Endodermal cell (in vitro differentiated cells): ENCODE measurements around the gene ADAMTS2. TPM values are rescaled to one million over a fixed set of nuclear protein-coding genes. Genes with fewer than 3 reads are reported as not detected.

Source experiments
- DNase-seq: peaks from one replicate; pipeline ENCODE4 v3.0.0-alpha.2; 2017
- H3K27ac ChIP-seq: 2 replicates; pipeline ENCODE4 v1.5.1; 2013; ENCODE audit warnings: mild to moderate bottlenecking, low read depth, low read length, moderate library complexity
- H3K27me3 ChIP-seq: 2 replicates; pipeline ENCODE4 v1.6.1; 2013; ENCODE audit warnings: mild to moderate bottlenecking, low read length, moderate library complexity; ENCODE audit not compliant: insufficient read depth, control insufficient read depth, poor library complexity, severe bottlenecking
- H3K36me3 ChIP-seq: 2 replicates; pipeline ENCODE4 v1.7.0; 2013; ENCODE audit warnings: mild to moderate bottlenecking, low read length, moderate library complexity; ENCODE audit not compliant: control insufficient read depth, insufficient read depth
- H3K4me1 ChIP-seq: one replicate; pipeline ENCODE4 v1.7.0; 2013; ENCODE audit warnings: low read length; ENCODE audit not compliant: control insufficient read depth, insufficient read depth
- H3K4me3 ChIP-seq: 2 replicates; pipeline ENCODE4 v1.5.1; 2013; ENCODE audit warnings: mild to moderate bottlenecking, low read length, moderate library complexity
- H3K9ac ChIP-seq: 2 replicates; pipeline ENCODE4 v1.6.1; 2013; ENCODE audit warnings: mild to moderate bottlenecking, low read length, moderate library complexity; ENCODE audit not compliant: poor library complexity, severe bottlenecking; ENCODE audit errors: extremely low read depth
- H3K9me3 ChIP-seq: 2 replicates; pipeline ENCODE4 v1.6.1; 2013; ENCODE audit warnings: mild to moderate bottlenecking, low read length, moderate library complexity; ENCODE audit not compliant: control insufficient read depth
- H3K27ac Mint-ChIP-seq: 2 replicates; pipeline ENCODE4 v1.8.0; 2020; ENCODE audit warnings: mixed read lengths
- H3K27me3 Mint-ChIP-seq: 2 replicates; pipeline ENCODE4 v1.8.0; 2021; ENCODE audit warnings: mild to moderate bottlenecking, mixed read lengths; ENCODE audit not compliant: insufficient read depth
- H3K36me3 Mint-ChIP-seq: 2 replicates; pipeline ENCODE4 v1.8.0; 2020; ENCODE audit warnings: low read depth, mixed read lengths
- H3K4me1 Mint-ChIP-seq: 2 replicates; pipeline ENCODE4 v1.8.0; 2020; ENCODE audit warnings: mixed read lengths
- H3K4me3 Mint-ChIP-seq: 2 replicates; pipeline ENCODE4 v1.8.0; 2020; ENCODE audit warnings: mild to moderate bottlenecking, moderate library complexity, mixed read lengths
- H3K9me3 Mint-ChIP-seq: 2 replicates; pipeline ENCODE4 v1.8.0; 2020; ENCODE audit warnings: mild to moderate bottlenecking, mixed read lengths
- WGBS, 2 experiments: methylation state at CpG; one replicate each; pipeline versions ENCODE4 v1.1.5 to v1.1.7; 2013; ENCODE audit warnings: missing lambda C conversion rate in 2 of 2, mixed read lengths in 1 of 2; ENCODE audit not compliant: insufficient coverage in 1 of 2, insufficient read length in 1 of 2; 5-methylcytosine and 5-hydroxymethylcytosine counted together
- total RNA-seq, 2 donors: library from RNA; stranded (reverse); fragmentation: NEBNext Ultra II Directional in 1 of 2; extraction: Animal tissue kit (Norgen Biotek cat#: 25700) in 1 of 2; gene quantifications; 2 replicates in 1 of 2; 3 replicates in 1 of 2; pipeline ENCODE4 v1.2.1, GENCODE V29; 2021
- TF ChIP-seq, protein P1 (sequence below): fragments of 200-600 bp; sonication (generic); conservative IDR thresholded peaks from 2 replicates; pipeline ENCODE4 v1.5.0; 2021; ENCODE audit warnings: antibody characterized with exemption, mild to moderate bottlenecking

Gene ADAMTS2
- total RNA-seq, 2 donors from 2014 or later = 1.2 to 2.6 TPM

DNA sequence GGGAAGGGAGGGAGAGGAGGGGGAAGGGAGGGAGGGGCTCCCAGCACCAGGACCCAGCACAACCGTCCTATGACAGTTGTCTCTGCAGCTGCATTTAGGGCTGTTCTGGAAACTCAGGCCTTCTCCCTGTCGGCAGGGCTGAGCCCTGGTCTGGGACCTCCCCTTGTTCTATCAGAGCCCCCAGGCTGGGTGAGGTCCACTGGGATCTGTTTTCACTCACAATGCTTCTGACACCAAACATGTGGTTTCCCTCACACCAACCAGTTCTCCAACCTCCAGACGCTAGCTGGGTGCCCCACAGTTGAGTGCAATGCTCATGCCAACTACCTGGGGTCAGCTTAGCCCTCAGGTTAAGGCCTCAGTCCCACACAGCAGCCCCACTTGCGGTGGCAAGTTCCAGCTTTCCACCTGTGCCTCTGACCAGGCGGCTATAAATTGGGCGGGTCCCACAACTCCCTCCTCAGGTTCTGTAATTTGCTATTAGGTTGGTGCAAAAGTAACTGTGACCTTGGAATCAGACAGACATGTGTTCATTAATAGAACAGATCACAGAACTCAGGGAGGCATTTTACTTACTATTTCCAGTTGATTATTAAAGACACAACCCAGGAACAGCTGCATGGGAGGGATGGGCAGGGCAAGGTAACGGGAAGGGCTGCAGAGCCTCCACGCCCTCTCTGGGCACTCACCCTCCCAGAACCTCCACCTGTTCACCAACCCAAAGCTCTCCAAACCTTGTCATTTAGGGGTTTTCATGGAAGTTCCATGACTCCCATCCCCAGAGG lies 13.5 kb downstream of the ADAMTS2 start:
- peaks cover 5% of the 10 kb centered on the region for H3K4me1 Mint-ChIP-seq
- H3K36me3 ChIP-seq = no peaks in the 10 kb centered on the region
- H3K27me3 Mint-ChIP-seq = peaks cover 21% of the 10 kb centered on the region
- no peak overlapping the region for H3K9ac ChIP-seq
- no peak overlapping the region for H3K27ac Mint-ChIP-seq
- no peak overlapping the region for H3K27ac ChIP-seq
- H3K36me3 Mint-ChIP-seq = no peaks in the 10 kb centered on the region
- no peak for DNase-seq
- no peaks in the 10 kb centered on the region for H3K9me3 Mint-ChIP-seq
- H3K9me3 ChIP-seq = no peaks in the 10 kb centered on the region
- 73 to 86% methylated on average over 5 to 8 of the region's 8 CpGs for WGBS, 2 experiments
- no peaks in the 10 kb centered on the region for H3K27me3 ChIP-seq
- H3K4me3 ChIP-seq = no peak overlapping the region
- no peak overlapping the region for H3K4me3 Mint-ChIP-seq
- TF ChIP-seq, protein P1, sequence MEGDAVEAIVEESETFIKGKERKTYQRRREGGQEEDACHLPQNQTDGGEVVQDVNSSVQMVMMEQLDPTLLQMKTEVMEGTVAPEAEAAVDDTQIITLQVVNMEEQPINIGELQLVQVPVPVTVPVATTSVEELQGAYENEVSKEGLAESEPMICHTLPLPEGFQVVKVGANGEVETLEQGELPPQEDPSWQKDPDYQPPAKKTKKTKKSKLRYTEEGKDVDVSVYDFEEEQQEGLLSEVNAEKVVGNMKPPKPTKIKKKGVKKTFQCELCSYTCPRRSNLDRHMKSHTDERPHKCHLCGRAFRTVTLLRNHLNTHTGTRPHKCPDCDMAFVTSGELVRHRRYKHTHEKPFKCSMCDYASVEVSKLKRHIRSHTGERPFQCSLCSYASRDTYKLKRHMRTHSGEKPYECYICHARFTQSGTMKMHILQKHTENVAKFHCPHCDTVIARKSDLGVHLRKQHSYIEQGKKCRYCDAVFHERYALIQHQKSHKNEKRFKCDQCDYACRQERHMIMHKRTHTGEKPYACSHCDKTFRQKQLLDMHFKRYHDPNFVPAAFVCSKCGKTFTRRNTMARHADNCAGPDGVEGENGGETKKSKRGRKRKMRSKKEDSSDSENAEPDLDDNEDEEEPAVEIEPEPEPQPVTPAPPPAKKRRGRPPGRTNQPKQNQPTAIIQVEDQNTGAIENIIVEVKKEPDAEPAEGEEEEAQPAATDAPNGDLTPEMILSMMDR = no peak
- H3K4me1 ChIP-seq = no peaks in the 10 kb centered on the region

DNA sequence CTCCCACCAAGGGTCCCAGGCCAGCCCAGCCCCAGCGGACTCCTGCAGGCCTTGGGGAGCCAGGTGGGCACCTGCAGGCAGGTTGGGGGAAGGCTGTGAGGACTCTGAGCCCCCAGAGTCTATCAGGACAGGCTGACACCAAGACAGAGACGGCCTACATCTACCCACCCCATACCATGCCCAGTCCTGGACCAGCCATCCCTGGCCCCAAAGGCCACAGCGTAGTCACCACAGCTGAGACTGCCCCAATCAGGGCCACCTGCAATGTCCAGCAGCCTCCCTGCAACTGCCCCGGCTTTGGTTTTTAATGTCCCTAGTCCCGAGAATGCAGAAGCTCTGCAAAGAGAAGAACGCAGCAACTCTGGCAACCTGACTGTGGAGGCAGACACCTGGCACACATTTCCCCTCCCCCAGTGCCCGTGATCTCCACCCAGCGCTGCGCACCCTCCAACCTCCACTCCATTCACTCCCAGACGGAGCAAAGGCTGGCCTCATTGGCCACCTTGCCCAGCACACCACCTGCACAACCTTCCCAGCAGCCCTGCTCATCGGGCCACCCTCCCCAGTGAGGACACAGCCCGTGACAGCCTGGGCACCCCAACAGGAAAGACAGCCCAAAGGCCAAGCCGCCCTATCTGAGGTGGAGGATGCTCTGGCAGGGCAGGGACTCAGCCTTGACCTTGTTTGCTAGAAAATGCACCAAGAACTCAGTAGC lies 14.9 kb downstream of the ADAMTS2 start:
- Histone ChIP-seq H3K27ac (no peak overlapping the region), H3K4me3 (no peak overlapping the region), H3K9me3 (no peaks in the 10 kb centered on the region), H3K4me1 (no peaks in the 10 kb centered on the region), H3K27me3 (no peaks in the 10 kb centered on the region), H3K9ac (no peak overlapping the region), H3K36me3 (no peaks in the 10 kb centered on the region)
- Mint-ChIP-seq H3K36me3 (no peaks in the 10 kb centered on the region), H3K27ac (no peak overlapping the region), H3K4me1 (peaks cover 8% of the 10 kb centered on the region), H3K9me3 (no peaks in the 10 kb centered on the region), H3K4me3 (no peak overlapping the region), H3K27me3 (peaks cover 25% of the 10 kb centered on the region)
- DNase-seq = no peak
- WGBS, 2 experiments = 84 to 87% methylated on average over 6 to 13 of the region's 13 CpGs
- TF ChIP-seq, protein P1 = no peak

DNA sequence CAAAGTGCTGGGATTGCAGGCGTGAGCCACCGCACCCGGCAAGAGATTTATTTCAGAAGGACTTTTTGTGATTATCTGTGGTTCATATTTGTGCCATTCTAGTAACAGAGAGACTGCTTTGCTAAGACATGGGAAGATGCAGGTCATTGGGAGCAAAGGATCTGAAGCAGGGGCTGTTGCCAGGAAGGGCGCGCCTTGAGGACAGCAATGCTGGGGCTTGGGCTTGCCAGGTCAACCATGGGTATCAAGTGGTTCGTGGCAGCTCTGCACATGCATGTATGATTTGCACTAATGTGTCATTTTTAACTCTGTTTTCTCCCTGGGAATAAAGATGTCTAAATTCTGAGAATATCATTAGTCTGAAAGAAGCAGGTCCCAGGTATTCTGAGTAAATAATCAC lies 17.0 kb downstream of the ADAMTS2 start:
- Histone ChIP-seq H3K4me3 (no peak overlapping the region), H3K36me3 (no peaks in the 10 kb centered on the region), H3K27ac (no peak overlapping the region), H3K27me3 (no peaks in the 10 kb centered on the region), H3K9me3 (no peaks in the 10 kb centered on the region), H3K9ac (no peak overlapping the region), H3K4me1 (no peaks in the 10 kb centered on the region)
- Mint-ChIP-seq H3K4me1 (peaks cover 3% of the 10 kb centered on the region), H3K27me3 (peaks cover 25% of the 10 kb centered on the region), H3K4me3 (no peak overlapping the region), H3K9me3 (no peaks in the 10 kb centered on the region), H3K36me3 (no peaks in the 10 kb centered on the region), H3K27ac (no peak overlapping the region)
- 71 to 95% methylated on average over 3 to 6 of the region's 6 CpGs for WGBS, 2 experiments
- TF ChIP-seq, protein P1 = no peak
- no peak for DNase-seq
